ENCODE results near the gene RPIA. TPM values are rescaled to one million over a fixed set of nuclear protein-coding genes. Genes with fewer than 3 reads are reported as not detected.

The RPIA gene
- total RNA-seq, 1 experiment from 2014 or later, result 18.2 TPM

GRCh38 chr2:88684519-88684918 lies 7.0 kb upstream of the RPIA start:
- intact Hi-C loops (cut with micrococcal nuclease; ENCODE audit: unreplicated experiment) (no loop called here), in situ Hi-C loops (cut with HindIII; ENCODE audit: low pct_unique_long_range_greater_than_20kb, low sequenced_read_pairs) (no loop called here)
- peaks cover 17% of the 10 kb centered on the region for H3K9me3 ChIP-seq (ENCODE audit: control insufficient read depth, insufficient read depth, low read depth, low read length)
- no peak for DNase-seq (ENCODE audit: low read depth, low spot score)
- no peaks in the 10 kb centered on the region for H3K36me3 ChIP-seq (ENCODE audit: control insufficient read depth, insufficient read depth, low read length)
- TF ChIP-seq SIN3A (IDR thresholded peaks at IDR 0.05; ENCODE audit: borderline replicate concordance, insufficient read depth, low read depth, low read length) (no peak), TCF7L2 (IDR thresholded peaks at IDR 0.05; ENCODE audit: low read depth, low read length) (no peak), REST (IDR thresholded peaks at IDR 0.05; ENCODE audit: insufficient read depth in 1 of 2, low read depth in 2 of 2, low read length in 1 of 2) (no peak), POLR2AphosphoS5 (IDR thresholded peaks at IDR 0.05; ENCODE audit: low read depth, low read length) (no peak), CTCF (IDR thresholded peaks at IDR 0.05) (no peak)
- H3K4me3 ChIP-seq (ENCODE audit: low read depth in 2 of 2, low read length in 2 of 2), result no peak overlapping the region
- ChIA-PET CTCF (no interaction called here), POLR2A (no interaction called here)
- H3K27me3 ChIP-seq (ENCODE audit: control insufficient read depth, insufficient read depth, low read length), result no peaks in the 10 kb centered on the region
- BruUV-seq (replicated peaks), result no TSS peak
- no peak for ATAC-seq
- no peaks in the 10 kb centered on the region for H3K4me1 ChIP-seq (ENCODE audit: control insufficient read depth, insufficient read depth, low read length)
- H3K27ac ChIP-seq (ENCODE audit: low read length), result no peak overlapping the region

GRCh38 chr2:88686320-88686719 lies 5.2 kb upstream of the RPIA start:
- TF ChIP-seq CTCF (IDR thresholded peaks at IDR 0.05) (no peak), SIN3A (IDR thresholded peaks at IDR 0.05; ENCODE audit: borderline replicate concordance, insufficient read depth, low read depth, low read length) (no peak), REST (IDR thresholded peaks at IDR 0.05; ENCODE audit: insufficient read depth in 1 of 2, low read depth in 2 of 2, low read length in 1 of 2) (no peak), POLR2AphosphoS5 (IDR thresholded peaks at IDR 0.05; ENCODE audit: low read depth, low read length) (no peak), TCF7L2 (IDR thresholded peaks at IDR 0.05; ENCODE audit: low read depth, low read length) (no peak)
- H3K36me3 ChIP-seq (ENCODE audit: control insufficient read depth, insufficient read depth, low read length), result no peaks in the 10 kb centered on the region; the same call in 1 of the 2 replicates
- ChIA-PET POLR2A (no interaction called here), CTCF (no interaction called here)
- H3K27me3 ChIP-seq (ENCODE audit: control insufficient read depth, insufficient read depth, low read length), result no peaks in the 10 kb centered on the region
- peaks cover 5% of the 10 kb centered on the region for H3K4me1 ChIP-seq (ENCODE audit: control insufficient read depth, insufficient read depth, low read length)
- intact Hi-C loops (cut with micrococcal nuclease; ENCODE audit: unreplicated experiment) (no loop called here), in situ Hi-C loops (cut with HindIII; ENCODE audit: low pct_unique_long_range_greater_than_20kb, low sequenced_read_pairs) (no loop called here)
- ATAC-seq (no peak), DNase-seq (ENCODE audit: low read depth, low spot score) (no peak)
- no TSS peak for BruUV-seq (replicated peaks)
- H3K27ac ChIP-seq (ENCODE audit: low read length), result no peak overlapping the region
- H3K4me3 ChIP-seq (ENCODE audit: low read depth in 2 of 2, low read length in 2 of 2), result no peak overlapping the region
- peaks cover 17% of the 10 kb centered on the region for H3K9me3 ChIP-seq (ENCODE audit: control insufficient read depth, insufficient read depth, low read depth, low read length)

Measured in Panc1 (cell line).